ENCODE measurements around the gene XDH.

The XDH gene

DNA sequence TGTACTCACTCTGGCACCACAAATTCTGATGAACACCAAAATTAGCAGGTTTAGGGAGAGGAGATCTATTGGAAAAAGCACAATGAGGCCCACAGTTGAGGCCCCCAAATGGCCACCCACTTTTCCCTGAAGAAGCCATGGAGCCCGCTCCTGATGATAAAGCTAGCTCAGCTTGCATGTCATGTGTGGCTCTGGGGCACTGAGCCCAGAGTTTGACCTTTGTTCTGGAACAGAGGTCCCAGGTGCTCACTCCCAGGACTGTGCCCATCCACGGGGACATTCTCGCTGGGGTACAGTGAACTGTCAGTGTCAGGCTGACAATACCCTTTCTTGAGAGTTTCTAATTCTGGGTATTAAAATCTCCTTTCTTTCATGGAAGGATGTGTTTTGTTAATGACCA, 36.2 kb downstream of the XDH start:
- Histone ChIP-seq H2AFZ (ENCODE audit: low read depth, low read length) (no peak overlapping the region), H3K27me3 (ENCODE audit: insufficient read depth, low read length) (no peaks in the 10 kb centered on the region), H3K9me3 (ENCODE audit: low read length) (no peaks in the 10 kb centered on the region), H3K36me3 (ENCODE audit: insufficient read depth, low read length) (no peaks in the 10 kb centered on the region), H3K4me1 (ENCODE audit: insufficient read depth, low read length) (no peaks in the 10 kb centered on the region), H3K4me3 (ENCODE audit: low read length) (no peak overlapping the region)

DNA sequence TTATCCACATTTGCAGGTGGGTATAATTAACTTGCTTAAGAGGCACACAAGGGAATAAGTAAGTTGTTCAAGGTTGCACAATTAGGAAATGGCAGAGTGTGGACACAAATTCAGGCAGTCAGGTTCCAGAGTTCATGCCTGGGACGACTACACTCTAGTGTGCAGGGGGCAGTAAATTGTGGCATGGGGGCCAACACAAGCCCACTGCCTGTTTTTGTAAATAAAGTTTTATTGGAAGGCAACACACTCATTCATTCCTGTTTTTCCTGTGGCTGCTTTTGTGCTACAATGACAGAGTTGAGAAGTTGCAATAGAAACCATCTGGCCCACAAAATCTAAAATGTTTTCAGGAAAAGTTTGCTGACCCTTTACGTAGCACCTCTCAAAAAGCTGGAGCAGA, 41.4 kb downstream of the XDH start:
- Histone ChIP-seq H3K4me1 (ENCODE audit: insufficient read depth, low read length) (no peaks in the 10 kb centered on the region), H3K27me3 (ENCODE audit: insufficient read depth, low read length) (no peaks in the 10 kb centered on the region), H3K9me3 (ENCODE audit: low read length) (no peaks in the 10 kb centered on the region), H2AFZ (ENCODE audit: low read depth, low read length) (no peak overlapping the region), H3K4me3 (ENCODE audit: low read length) (no peak overlapping the region), H3K36me3 (ENCODE audit: insufficient read depth, low read length) (no peaks in the 10 kb centered on the region)

DNA sequence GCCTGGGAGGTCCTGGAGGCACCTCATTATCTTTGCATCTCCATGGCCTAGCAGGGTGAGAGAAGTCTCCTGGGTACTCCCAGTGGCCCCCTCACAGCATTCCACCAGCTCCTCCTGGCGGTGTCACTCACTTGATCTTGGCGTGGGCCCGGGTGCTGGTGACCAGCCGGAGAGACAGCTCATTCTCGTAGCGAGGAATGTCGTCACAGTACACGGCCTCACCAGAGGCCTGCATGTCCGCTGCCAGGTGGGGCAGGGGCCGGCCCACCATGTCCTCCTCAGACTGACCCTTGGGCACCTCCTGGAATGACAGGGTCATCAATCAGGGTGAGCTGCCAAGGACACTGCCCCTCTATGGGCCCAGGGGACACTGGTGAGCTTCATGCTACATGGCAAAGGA, 42.4 kb downstream of the XDH start:
- Histone ChIP-seq H3K9me3 (ENCODE audit: low read length) (no peaks in the 10 kb centered on the region), H3K4me1 (ENCODE audit: insufficient read depth, low read length) (no peaks in the 10 kb centered on the region), H3K36me3 (ENCODE audit: insufficient read depth, low read length) (no peaks in the 10 kb centered on the region), H2AFZ (ENCODE audit: low read depth, low read length) (no peak overlapping the region), H3K27me3 (ENCODE audit: insufficient read depth, low read length) (no peaks in the 10 kb centered on the region), H3K4me3 (ENCODE audit: low read length) (no peak overlapping the region)

DNA sequence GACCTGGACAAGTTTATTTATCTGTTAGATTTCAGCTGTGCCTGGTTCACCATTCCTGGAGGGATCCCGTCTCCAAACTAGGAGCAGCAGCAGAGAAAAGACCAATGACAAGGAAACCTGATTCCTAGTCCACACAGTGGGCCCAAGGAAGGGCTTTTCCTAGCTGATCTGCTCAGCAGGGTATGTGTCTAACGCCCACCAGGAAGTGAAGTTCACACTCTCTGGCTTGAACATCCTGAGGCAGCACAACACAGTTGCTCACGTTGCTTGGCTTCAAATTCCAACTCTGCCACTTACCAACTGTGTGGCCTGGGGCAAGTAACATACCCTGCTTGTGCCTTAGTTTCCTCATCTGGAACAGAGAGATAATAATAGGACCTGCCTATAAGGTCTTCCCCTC, 42.9 kb downstream of the XDH start:
- Histone ChIP-seq H3K4me1 (ENCODE audit: insufficient read depth, low read length) (no peaks in the 10 kb centered on the region), H3K4me3 (ENCODE audit: low read length) (no peak overlapping the region), H2AFZ (ENCODE audit: low read depth, low read length) (no peak overlapping the region), H3K36me3 (ENCODE audit: insufficient read depth, low read length) (no peaks in the 10 kb centered on the region), H3K27me3 (ENCODE audit: insufficient read depth, low read length) (no peaks in the 10 kb centered on the region), H3K9me3 (ENCODE audit: low read length) (no peaks in the 10 kb centered on the region)

DNA sequence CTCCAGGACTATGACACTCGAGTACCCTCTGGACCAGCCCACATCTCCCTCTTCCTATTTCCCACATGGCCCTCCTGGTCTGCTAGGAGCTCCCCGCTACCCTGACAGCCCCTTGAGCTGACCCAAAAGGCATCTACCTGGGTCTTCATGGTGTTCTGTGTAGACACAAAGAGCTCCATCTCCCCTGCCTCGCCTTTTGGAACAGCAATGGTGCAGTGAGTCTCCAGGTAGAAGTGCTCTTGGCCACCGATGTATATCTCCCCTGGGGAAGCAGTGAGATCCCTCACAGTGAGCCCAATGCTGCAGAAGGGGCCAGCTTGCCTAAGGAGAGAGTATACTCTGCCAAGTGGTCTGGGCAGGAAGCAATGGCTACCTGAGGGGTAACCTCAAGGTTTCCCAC, 47.8 kb downstream of the XDH start:
- peaks cover 3% of the 10 kb centered on the region for H3K27me3 ChIP-seq (ENCODE audit: insufficient read depth, low read length)
- no peak overlapping the region for H2AFZ ChIP-seq (ENCODE audit: low read depth, low read length)
- no peaks in the 10 kb centered on the region for H3K9me3 ChIP-seq (ENCODE audit: low read length)
- no peak overlapping the region for H3K4me3 ChIP-seq (ENCODE audit: low read length)
- H3K36me3 ChIP-seq (ENCODE audit: insufficient read depth, low read length) = no peaks in the 10 kb centered on the region
- H3K4me1 ChIP-seq (ENCODE audit: insufficient read depth, low read length) = no peaks in the 10 kb centered on the region

DNA sequence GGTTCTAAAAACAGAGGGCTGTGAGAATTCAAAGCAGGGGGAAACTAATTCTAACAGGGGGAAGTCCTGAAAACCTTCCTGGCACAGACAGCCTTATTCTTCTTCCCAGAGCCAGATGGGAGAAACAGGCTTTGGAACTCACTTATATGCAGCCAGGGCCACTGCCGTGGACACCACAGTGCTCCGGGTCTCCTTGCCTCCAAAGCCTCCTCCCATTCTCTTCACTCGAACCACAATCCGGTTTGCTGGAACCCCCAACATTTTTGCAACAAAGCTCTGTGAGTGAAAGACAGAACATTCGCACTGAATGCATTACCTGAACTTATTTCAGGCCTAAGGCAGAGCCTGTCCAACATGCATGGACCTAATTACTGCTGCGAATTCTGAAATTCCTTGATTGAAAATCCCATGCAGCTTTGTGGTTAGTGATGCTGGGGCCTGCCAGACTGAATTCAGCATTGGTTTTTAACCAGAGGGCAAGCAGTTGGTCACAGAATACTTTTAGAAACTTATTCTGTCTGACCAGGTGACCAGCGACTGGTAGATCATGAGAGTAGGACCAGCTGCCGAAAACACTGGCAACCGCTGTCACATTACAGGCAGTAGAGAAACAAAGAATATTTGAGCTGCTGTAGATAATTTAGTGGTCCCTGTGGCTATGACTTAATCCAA, 48.6 kb downstream of the XDH start:
- no peaks in the 10 kb centered on the region for H3K9me3 ChIP-seq (ENCODE audit: low read length)
- no peak overlapping the region for H3K4me3 ChIP-seq (ENCODE audit: low read length)
- H2AFZ ChIP-seq (ENCODE audit: low read depth, low read length) = no peak overlapping the region
- no peaks in the 10 kb centered on the region for H3K36me3 ChIP-seq (ENCODE audit: insufficient read depth, low read length)
- no peaks in the 10 kb centered on the region for H3K4me1 ChIP-seq (ENCODE audit: insufficient read depth, low read length)
- peaks cover 3% of the 10 kb centered on the region for H3K27me3 ChIP-seq (ENCODE audit: insufficient read depth, low read length)

DNA sequence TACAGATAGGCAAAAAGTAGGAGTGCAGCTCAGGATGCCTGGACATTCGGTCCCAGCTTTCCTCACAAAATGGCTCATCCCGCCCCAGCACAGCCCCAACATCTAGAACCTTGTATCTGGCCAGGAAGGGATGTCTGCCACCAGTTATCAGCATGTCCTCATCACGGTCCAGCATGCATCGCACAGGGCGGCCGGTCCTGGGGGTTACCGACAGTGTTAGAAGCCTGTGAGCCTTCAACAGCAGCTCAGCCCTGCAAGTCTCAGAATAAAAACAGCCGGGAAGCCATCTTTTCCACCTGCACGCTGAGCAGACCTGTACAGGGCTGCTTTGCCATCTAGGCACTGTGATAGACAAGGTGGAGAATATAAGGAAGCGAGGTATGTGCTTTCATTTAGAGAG, 49.2 kb downstream of the XDH start:
- H3K4me3 ChIP-seq (ENCODE audit: low read length) = no peak overlapping the region
- no peaks in the 10 kb centered on the region for H3K4me1 ChIP-seq (ENCODE audit: insufficient read depth, low read length)
- no peak overlapping the region for H2AFZ ChIP-seq (ENCODE audit: low read depth, low read length)
- peaks cover 3% of the 10 kb centered on the region for H3K27me3 ChIP-seq (ENCODE audit: insufficient read depth, low read length)
- no peaks in the 10 kb centered on the region for H3K36me3 ChIP-seq (ENCODE audit: insufficient read depth, low read length)
- no peaks in the 10 kb centered on the region for H3K9me3 ChIP-seq (ENCODE audit: low read length)

DNA sequence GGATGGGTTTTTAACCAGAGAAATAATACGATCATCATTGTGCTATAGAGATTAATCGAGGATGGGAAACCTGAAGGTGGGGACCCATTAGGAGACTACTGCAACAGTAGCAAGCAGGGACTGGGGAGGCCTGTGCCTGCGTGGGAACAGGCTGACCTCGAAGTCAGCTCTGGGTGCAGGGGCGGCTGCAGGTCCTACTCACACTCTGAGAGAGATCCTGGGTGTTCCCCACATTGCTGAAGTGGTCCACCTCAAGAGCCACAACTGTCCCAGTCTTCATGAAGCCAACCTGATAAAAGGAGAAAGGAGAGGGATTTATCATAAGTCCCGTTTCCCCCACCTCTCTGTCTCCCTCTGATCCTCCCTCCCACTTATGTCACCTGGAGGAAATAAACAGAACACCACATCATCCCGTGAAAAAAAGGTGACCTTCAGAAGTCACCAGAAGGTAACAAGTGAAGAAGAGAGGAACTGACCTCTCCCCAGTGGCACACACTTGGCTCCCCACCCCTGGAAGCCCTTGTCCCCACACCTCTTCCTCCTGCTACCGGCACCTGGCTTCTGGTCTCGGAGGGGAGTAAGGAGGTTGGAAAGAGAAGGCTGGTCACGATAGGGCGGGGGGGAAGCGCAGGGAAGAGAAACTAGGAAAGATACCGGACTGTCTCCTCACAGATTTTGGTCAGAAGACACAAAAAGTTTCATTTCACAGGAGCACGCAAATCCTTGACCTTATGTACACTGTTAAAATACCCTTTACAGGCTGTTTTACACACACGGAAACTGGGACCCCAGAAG, 50.4 kb downstream of the XDH start:
- peaks cover 3% of the 10 kb centered on the region for H3K27me3 ChIP-seq (ENCODE audit: insufficient read depth, low read length)
- no peak overlapping the region for H2AFZ ChIP-seq (ENCODE audit: low read depth, low read length)
- no peaks in the 10 kb centered on the region for H3K36me3 ChIP-seq (ENCODE audit: insufficient read depth, low read length)
- no peak overlapping the region for H3K4me3 ChIP-seq (ENCODE audit: low read length)
- no peaks in the 10 kb centered on the region for H3K9me3 ChIP-seq (ENCODE audit: low read length)
- H3K4me1 ChIP-seq (ENCODE audit: insufficient read depth, low read length) = no peaks in the 10 kb centered on the region

DNA sequence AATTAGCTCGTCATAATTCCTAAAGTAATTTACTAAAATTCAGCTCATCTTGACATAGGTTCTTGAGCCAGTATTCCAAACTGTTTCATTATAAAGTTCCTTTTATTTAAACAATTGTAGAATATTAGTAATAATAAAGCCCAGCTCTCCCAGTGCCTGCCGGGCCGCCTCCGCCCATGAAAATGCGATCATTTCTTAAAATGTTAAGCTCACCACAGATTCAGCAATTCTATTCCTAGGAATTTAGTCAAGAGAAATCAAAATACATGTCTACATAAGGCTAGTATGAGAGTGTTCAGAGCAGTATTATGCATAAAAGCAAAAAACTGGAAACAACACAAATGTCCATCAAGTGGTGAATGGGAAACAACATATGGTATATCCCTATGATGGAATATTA, 52.0 kb downstream of the XDH start:
- Histone ChIP-seq H3K4me1 (ENCODE audit: insufficient read depth, low read length) (no peaks in the 10 kb centered on the region), H3K9me3 (ENCODE audit: low read length) (no peaks in the 10 kb centered on the region), H3K27me3 (ENCODE audit: insufficient read depth, low read length) (peaks cover 3% of the 10 kb centered on the region), H3K4me3 (ENCODE audit: low read length) (no peak overlapping the region), H2AFZ (ENCODE audit: low read depth, low read length) (no peak overlapping the region), H3K36me3 (ENCODE audit: insufficient read depth, low read length) (no peaks in the 10 kb centered on the region)

DNA sequence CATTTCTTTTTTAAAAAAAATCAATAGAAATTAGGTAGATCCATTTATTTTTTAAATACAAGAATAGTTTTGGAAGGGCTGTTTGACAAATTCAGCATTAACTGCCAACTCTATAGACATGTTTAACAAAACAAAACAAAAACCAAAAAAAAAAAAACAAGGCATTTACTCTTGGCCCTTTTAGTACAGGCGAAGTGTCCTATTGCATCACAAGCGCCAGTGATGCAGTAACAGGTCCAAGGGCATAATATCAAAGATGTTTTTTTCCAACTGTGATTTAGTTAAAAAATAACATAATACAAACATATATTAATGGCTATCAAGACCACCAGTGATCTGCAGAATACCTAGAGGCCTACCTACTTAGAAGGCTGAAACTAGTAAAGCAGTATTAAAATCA, 55.3 kb downstream of the XDH start:
- H3K9me3 ChIP-seq (ENCODE audit: low read length) = no peaks in the 10 kb centered on the region
- H3K4me3 ChIP-seq (ENCODE audit: low read length) = no peak overlapping the region
- H3K36me3 ChIP-seq (ENCODE audit: insufficient read depth, low read length) = no peaks in the 10 kb centered on the region
- no peak overlapping the region for H2AFZ ChIP-seq (ENCODE audit: low read depth, low read length)
- no peaks in the 10 kb centered on the region for H3K27me3 ChIP-seq (ENCODE audit: insufficient read depth, low read length)
- H3K4me1 ChIP-seq (ENCODE audit: insufficient read depth, low read length) = no peaks in the 10 kb centered on the region

DNA sequence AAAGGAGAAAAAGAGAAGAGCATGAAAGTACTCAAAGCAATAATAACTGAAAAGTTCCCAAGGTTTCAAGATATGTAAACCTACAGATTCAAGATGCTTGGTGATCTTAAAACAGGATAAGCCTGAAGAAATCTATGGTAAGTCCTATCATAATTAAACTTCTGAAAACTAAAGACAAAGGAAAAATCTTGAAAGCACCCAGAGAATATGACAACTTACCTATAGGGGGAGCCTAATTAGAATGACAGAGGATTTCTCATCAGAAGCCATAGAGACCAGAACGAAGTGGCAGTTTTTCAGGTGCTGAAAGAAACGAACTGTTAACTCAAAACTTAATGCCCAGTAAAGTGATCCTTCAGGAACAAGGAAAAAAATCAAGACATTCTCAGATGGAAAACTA, 59.7 kb downstream of the XDH start:
- no peaks in the 10 kb centered on the region for H3K4me1 ChIP-seq (ENCODE audit: insufficient read depth, low read length)
- no peaks in the 10 kb centered on the region for H3K36me3 ChIP-seq (ENCODE audit: insufficient read depth, low read length)
- no peak overlapping the region for H2AFZ ChIP-seq (ENCODE audit: low read depth, low read length)
- no peaks in the 10 kb centered on the region for H3K9me3 ChIP-seq (ENCODE audit: low read length)
- H3K4me3 ChIP-seq (ENCODE audit: low read length) = no peak overlapping the region
- H3K27me3 ChIP-seq (ENCODE audit: insufficient read depth, low read length) = no peaks in the 10 kb centered on the region

DNA sequence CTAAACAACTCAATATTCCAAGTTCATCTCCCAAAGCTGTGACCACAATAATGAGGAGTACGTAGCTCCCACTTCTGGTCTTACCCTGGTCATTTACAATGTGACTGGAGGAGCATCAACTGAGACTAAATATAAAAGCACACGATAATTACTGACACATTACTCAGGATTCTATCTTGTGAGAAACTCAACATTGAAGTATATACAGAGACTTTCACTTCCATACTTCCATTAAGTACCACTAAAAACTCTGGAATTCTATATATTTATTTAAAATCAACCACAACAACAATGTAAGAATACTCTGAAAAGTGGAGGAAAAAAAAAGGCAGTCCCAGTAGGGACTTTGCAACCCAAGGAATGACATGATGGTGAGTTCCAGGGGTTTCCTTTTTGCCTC, 61.4 kb downstream of the XDH start:
- Histone ChIP-seq H3K36me3 (ENCODE audit: insufficient read depth, low read length) (no peaks in the 10 kb centered on the region), H2AFZ (ENCODE audit: low read depth, low read length) (no peak overlapping the region), H3K9me3 (ENCODE audit: low read length) (no peaks in the 10 kb centered on the region), H3K4me1 (ENCODE audit: insufficient read depth, low read length) (no peaks in the 10 kb centered on the region), H3K27me3 (ENCODE audit: insufficient read depth, low read length) (no peaks in the 10 kb centered on the region), H3K4me3 (ENCODE audit: low read length) (no peak overlapping the region)

DNA sequence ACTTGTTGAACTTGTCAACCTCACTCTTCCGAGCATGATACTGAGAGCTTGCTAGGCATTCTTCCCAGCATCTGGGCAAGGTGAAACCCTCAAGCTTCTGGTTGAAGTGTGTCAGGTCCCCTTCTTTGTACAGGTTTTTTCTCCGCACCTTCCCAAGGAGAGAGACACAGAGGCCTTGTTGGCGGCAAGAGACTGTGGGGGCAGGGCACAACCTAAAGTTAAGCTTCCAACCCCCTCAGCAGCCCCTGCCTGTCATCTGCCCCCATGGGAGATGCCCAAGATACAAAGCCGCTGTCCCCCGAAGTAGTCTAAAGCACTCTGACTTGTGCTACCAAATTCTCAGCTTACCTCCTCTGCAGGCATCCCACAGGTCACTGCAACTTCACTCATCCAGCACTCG, 64.9 kb downstream of the XDH start:
- Histone ChIP-seq H3K27me3 (ENCODE audit: insufficient read depth, low read length) (no peaks in the 10 kb centered on the region), H3K9me3 (ENCODE audit: low read length) (no peaks in the 10 kb centered on the region), H3K4me1 (ENCODE audit: insufficient read depth, low read length) (peaks cover 4% of the 10 kb centered on the region), H3K4me3 (ENCODE audit: low read length) (no peak overlapping the region), H3K36me3 (ENCODE audit: insufficient read depth, low read length) (no peaks in the 10 kb centered on the region), H2AFZ (ENCODE audit: low read depth, low read length) (no peak overlapping the region)

DNA sequence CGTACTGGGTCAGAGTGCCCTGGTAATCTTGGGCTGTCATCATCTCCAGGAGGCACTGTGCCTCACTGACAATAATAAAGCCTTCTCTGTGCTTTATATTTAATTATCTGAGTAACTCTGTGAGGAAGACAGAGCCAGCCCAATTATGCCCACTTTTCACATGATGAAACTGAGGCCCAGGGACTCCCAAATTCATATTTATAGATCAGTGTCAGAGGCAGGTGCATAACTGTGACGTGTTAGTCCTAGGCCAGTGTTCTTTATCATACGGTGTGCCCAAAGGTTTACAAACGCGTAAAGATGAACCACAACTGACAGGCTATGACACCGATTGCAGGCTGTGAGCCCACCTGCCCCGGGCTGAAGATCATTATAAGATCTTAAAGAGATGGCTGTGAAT, 65.4 kb downstream of the XDH start:
- no peaks in the 10 kb centered on the region for H3K9me3 ChIP-seq (ENCODE audit: low read length)
- H3K36me3 ChIP-seq (ENCODE audit: insufficient read depth, low read length) = no peaks in the 10 kb centered on the region
- H3K27me3 ChIP-seq (ENCODE audit: insufficient read depth, low read length) = no peaks in the 10 kb centered on the region
- peaks cover 4% of the 10 kb centered on the region for H3K4me1 ChIP-seq (ENCODE audit: insufficient read depth, low read length)
- H3K4me3 ChIP-seq (ENCODE audit: low read length) = no peak overlapping the region
- H2AFZ ChIP-seq (ENCODE audit: low read depth, low read length) = no peak overlapping the region
